DMS 273 treated with DMSO at 0.1 percent for 48 hours (cell line): Measurements from ENCODE around the gene AFF3.
A peak's percentile ranks its signal among the peaks of the same experiment; 100 is the strongest.

Source experiments
- DNase-seq: peaks from one replicate; lab custom pipeline; 2025; lab: John Stamatoyannopoulos, UW

AFF3 gene

GRCh38 chr2:99600981-99601651 lies 541.3 kb downstream of the AFF3 start:
- no peak for DNase-seq

DNA sequence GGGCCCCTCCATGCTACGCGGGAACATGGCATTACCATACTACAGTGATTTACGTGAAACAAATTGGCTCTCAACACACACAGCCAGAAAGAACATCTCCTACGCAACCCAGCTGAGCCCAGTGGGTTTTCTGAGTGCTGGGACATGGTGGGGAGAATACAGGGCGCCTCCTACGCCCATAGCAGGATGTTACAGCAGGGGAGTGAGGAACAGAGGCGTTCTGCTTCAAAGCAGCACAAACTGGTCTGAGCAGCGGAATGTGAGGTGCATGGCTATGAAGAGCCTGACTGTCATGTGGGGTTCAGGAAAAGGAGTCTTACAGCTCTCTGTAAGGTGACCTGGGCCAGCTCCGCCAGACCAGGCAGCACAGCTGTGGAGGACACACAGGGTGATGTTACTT lies 543.9 kb downstream of the AFF3 start:
- DNase-seq, result no peak

- DNase-seq, result no peak
These were observed 544.8 kb downstream of the AFF3 start for GRCh38 chr2:99597616-99598015.

DNA sequence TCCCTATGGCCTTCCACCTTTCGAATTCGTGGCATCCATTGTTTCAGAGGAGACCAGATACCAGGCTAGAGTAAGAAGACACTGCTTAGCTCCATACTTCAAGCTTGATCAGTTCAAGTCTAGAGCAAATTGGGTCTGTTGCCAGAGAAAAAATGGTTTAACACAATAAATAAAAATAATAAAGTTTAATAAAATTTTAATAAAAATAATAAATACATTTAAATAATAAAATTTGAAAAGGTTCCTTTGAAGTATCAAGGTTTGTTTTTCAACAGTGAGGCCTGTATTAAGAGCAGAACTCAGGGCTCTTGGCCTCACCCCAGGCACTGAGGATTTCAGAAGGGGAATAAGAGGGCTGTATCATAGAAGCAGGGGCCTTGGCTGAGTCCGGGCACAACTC lies 547.0 kb downstream of the AFF3 start:
- no peak for DNase-seq

DNA sequence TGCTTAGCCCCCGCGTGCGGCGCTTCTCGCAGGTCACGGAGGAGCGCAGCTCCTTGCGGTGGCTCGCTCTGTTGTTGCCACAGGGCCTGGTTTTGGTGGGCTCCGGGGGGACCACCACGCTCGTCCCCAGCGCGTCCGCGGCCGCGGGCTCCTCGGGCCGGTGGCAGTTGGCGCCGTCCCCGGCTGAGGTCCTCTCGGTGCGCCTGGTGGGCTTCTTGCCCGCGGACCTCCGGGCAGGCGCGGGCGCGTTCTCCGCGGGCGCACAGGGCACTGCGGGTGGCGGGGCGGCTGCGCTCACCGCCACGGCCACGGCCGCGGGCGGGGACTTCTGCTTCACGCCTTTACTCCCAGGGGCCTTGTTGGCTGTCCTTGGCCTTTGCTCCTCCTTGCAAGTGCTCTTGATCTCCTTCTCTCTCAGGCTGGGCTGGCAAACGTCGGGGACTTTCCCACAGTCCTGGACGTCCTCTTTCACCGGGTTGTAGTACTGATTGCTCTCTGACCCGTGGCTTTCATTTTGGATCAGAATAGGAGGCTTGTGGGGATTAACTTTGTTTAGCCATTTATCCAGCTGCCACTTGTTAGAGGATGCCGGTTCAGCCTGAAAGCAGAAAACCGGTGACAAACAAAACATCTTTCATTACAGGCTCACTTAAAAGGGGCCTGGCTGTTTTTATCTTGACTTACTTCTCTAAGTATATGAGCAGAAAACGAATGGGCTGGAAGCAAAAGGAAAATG lies 548.5 kb downstream of the AFF3 start:
- DNase-seq, result no peak

DNA sequence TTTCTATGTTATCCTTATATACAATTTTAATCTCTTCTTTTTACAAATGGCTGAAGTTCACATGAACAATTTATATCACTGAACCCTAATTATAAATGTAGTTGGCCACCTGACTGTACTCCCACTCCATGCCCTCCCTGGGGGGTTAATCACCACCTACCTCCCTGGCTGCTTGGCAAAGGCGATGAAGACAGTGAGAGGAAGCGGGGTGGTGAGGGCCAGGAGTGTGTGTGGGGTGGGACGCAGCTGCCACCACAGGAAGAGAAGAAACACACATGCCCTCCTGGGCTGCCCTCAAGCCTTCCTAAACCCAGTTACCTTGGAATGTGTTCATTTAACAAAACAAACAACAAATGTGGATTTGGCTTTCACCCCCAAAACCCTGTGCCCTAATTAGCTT lies 565.6 kb downstream of the AFF3 start:
- no peak for DNase-seq

DNA sequence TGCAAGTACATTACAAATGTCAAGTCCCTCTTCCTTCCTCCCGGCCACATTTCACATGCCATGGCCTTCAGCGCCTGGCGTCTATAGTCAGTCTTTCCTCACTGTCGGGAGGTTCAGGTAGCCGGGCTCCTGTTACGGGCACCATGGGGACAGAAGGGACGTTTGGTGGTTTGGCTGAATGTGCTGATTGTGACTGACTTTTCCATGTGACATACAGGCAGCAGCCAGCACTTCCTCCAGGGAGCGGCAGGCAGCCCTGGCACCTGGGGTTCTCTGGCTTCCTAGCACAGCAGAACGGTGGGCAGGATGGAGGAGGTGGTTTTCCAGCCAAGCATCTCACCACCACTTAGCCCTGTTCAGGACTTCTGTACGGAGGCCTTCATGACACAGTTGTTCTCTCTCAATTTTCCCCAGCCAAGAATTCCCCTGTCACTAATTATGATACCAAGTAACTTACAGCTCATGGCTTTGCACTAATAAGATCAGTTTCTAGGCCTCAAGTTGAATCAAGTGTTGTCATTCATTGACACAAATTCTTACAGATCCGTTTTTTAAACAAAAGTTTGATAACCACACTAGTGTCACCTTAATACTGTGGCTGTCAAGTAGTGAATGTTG lies 568.6 kb downstream of the AFF3 start:
- DNase-seq, result no peak

DNA sequence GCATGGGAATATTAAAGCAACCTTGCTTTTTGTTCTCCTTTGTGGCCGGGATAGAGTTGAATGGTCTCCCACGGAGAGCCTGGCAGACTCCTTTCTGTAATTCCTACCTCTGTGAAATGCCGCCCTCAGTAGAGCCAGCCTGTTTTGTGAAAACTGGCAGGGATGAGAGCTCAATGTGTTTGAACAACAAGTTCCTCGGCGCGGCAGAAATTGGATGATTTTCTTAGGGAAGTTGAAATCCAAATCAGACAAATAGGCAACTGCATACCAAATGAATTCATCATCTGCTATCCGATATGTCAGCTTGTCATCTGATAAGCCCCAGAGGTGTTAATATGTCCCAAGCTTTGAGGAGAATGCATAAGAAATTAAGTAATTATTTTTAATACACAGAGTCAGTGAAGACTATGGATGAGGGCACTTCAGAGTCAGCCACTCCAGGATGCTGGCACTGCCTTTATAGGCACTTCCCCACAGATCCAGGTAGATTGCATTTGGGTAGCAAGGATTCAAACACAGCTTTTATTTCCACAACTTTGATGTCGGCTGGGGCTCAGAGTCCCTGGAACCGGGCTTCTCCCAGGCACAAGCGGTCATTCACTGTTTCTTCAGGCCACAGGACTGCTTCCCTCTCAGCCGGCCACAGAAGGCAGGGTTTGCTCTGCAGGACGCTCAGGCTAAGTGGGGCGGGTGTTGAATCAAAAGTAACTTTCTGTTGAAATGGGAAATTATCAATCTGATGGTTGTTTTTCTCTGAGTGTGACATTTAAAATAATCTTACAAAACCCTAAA lies 569.8 kb downstream of the AFF3 start:
- no peak for DNase-seq

DNA sequence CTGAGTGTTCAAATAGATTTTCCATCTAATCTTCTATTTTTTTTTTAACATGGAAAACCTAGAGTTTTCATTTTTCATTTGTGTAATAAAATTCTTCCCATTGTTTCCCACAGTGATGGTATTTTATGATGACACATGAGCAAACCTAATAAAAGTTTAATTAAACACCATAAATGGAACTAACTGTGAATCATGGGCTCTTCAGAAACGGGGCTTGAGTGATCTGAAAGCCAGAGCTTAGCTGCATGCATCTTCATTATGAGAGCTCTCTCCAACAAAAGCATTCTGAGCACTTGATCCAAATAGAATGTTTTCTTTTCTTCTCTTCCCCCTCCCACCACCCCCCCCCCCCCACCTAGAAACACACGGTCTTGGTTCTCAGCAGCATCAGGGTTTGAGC lies 570.4 kb downstream of the AFF3 start:
- no peak for DNase-seq

- peak; percentile 93 for DNase-seq
These were observed 570.9 kb downstream of the AFF3 start for GRCh38 chr2:99571533-99571932.

GRCh38 chr2:99571021-99571420 lies 571.4 kb downstream of the AFF3 start:
- no peak for DNase-seq

DNA sequence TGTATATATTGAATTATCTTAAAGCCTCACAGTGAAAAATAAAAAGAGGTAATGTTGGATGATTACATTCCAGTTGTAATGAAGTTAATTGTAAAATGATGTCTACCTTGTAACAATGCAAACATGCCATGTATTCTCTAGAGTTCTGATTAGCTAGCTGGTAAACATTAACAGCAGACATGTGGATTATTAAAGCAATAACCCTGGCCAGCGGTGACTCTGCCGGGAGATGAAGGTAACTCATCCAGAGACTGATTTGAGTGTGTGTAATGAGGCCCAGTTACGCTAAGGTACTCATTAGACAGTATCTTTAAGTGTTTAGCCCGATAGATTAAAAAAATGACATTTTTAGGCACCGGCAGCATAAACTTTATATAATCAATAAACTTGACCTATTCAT lies 573.0 kb downstream of the AFF3 start:
- DNase-seq, result no peak

- DNase-seq, result no peak
These were observed 577.2 kb downstream of the AFF3 start for GRCh38 chr2:99565227-99565626.

- no peak for DNase-seq
These were observed 579.9 kb downstream of the AFF3 start for GRCh38 chr2:99562516-99562915.

DNA sequence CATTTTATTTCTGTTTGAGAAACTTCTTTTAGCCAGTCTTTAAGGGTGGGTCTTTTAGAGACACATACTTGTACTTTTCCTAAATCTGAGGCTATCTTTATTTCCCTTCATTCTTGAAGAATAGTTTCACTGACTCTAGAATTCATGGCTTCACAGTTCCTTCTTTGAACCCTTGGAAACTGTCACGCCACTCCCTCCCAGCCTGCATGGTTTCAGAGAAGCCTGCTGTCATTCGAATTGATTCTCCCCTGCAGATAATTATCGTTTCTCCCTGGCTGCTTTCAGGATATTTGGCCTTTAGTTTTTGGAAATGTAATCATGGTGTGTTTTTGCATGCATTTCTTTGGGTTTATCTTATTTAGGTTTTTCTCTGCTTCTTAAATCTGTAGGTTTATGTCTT lies 580.6 kb downstream of the AFF3 start:
- DNase-seq, result no peak

DNA sequence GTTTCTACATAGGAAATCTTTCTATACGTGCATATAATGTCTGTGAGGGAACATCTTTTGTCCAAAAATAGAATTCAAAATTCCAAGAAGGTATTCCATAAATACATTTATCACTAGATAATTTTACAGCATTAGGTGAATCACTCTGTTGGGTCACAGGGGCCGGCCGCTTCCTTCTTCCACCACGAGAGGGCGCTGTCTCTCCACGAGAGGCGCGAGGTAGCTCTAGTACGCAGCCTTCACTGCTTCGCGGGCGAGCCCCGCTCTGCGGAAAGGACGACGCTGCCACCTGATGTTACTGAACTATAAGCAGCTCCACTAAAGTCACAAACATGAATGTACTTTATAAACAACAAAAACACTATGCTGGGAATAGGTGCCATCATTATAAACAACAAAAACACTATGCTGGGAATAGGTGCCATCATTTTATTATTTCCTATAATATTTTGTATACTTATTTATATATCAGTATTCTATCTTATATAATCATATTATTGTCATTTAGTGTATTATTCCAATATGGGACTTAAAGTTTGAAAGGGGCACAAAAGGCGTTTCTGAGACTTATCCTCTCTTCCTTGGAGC lies 583.2 kb downstream of the AFF3 start:
- peak; percentile 21 for DNase-seq

DNA sequence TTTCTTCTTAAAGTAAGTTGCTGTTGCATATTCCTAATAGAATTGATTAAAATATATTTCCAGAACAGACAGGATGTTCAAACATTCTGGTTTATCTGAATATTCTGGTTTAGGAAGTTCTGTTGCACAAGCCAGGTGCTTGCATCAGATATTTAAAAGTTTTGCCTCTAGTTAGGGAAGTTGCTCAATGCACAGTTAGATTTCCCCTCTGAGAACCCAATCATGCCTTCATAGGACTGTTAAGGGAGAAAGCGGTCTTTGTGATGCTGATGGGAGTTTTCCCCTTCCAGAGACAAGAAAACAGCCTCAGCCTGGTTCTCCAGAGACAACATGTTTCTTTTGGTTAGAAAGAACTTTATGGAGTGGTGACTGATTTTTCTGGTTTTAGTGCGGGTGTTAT lies 587.0 kb downstream of the AFF3 start:
- no peak for DNase-seq

- no peak for DNase-seq
These were observed 587.5 kb downstream of the AFF3 start for GRCh38 chr2:99554871-99555270.

GRCh38 chr2:99554238-99554637 lies 588.2 kb downstream of the AFF3 start:
- DNase-seq, result no peak

DNA sequence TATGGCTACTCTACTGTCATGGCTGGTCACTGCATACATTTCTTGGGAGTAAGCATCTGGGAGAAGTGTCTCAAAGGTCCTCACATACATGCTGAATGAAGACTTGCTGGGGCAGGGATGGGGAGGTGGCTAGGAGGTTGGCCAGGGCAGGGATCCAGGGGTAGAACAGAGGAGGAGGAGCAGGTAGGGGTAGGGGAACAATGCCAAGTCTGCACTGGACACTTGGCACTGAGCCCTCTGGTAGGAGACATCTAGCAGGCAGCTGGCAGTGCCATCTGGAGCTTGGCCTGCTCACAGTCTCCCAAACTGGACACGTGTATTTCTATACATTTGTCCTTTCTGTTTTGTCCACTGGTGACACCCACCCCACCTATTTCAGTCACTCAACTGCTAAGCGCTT lies 589.9 kb downstream of the AFF3 start:
- no peak for DNase-seq

DNA sequence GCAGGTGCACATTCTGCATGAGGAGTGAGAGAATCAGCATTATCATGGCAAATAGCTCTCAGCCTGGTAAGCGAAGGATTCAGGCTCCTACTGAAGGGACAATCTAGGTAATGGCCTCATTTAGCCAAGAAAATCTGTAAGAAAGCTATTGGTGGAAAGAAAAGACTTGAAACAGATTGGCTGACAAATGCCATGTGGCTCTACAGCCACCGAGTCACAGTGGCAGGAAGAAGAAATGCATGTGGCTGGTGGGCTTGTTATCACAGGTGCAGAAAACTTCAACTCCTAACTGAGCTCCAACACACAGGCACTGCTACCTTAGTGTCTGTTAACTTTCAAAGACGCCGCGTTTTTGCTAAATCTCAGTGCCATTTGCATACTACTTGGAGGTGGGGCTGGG lies 592.0 kb downstream of the AFF3 start:
- no peak for DNase-seq

GRCh38 chr2:99545604-99546003 lies 596.8 kb downstream of the AFF3 start:
- no peak for DNase-seq
